ENCODE measurements around the gene PDIA2.

Gene PDIA2

GRCh38 chr16:234468-235305 is 48.3 kb upstream of the PDIA2 start, which contains the start of gene FAM234A (continued):
- TF ChIP-seq ZNF280D (tag by site-specific recombination; IDR thresholded peaks at IDR 0.05), result no peak
- peak; percentile 76 for TF ChIP-seq SP3 (tag by site-specific recombination; IDR thresholded peaks at IDR 0.05)
- no peak for TF ChIP-seq ZNF311 (tag by site-specific recombination; IDR thresholded peaks at IDR 0.05; ENCODE audit: borderline replicate concordance)
- peak; percentile 91 for TF ChIP-seq ZNF629 (tag by site-specific recombination; IDR thresholded peaks at IDR 0.05)
- TF ChIP-seq ZBTB8A (tag by site-specific recombination; IDR thresholded peaks at IDR 0.05), result peak; percentile 64
- TF ChIP-seq GLIS1 (tag by site-specific recombination; IDR thresholded peaks at IDR 0.05), result peak; percentile 77
- TF ChIP-seq ZNF571 (tag by site-specific recombination; IDR thresholded peaks at IDR 0.05), result no peak
- no peak for TF ChIP-seq ZNF148 (tag by site-specific recombination; IDR thresholded peaks at IDR 0.05; ENCODE audit: borderline replicate concordance)
- no peak for TF ChIP-seq ZNF155 (tag by site-specific recombination; IDR thresholded peaks at IDR 0.05)
- TF ChIP-seq GFI1B (tag by site-specific recombination; IDR thresholded peaks at IDR 0.05), result no peak
- TF ChIP-seq MYNN (tag by site-specific recombination; IDR thresholded peaks at IDR 0.05; ENCODE audit: borderline replicate concordance), result peak; percentile 88
- no peak for TF ChIP-seq ZNF549 (tag by site-specific recombination; IDR thresholded peaks at IDR 0.05)
- peak; percentile 61; the same call in 1 of the 2 replicates for TF ChIP-seq ZNF639 (tag by site-specific recombination; IDR thresholded peaks at IDR 0.05)
- TF ChIP-seq HOXA7 (CRISPR knock-in tag; IDR thresholded peaks at IDR 0.05; ENCODE audit: borderline replicate concordance), result no peak
- peak; percentile 91 for TF ChIP-seq ZXDB (tag by site-specific recombination; IDR thresholded peaks at IDR 0.05)
- no peak for TF ChIP-seq ZNF555 (tag by site-specific recombination; conservative IDR thresholded peaks at IDR 0.05)
- TF ChIP-seq ZNF132 (tag by site-specific recombination; IDR thresholded peaks at IDR 0.05; ENCODE audit: borderline replicate concordance), result no peak
- TF ChIP-seq ZNF707 (tag by site-specific recombination; IDR thresholded peaks at IDR 0.05), result no peak
- TF ChIP-seq ZBTB26 (tag by site-specific recombination; optimal IDR thresholded peaks at IDR 0.05), result peak; percentile 91
- peak; percentile 100 for TF ChIP-seq PATZ1 (tag by site-specific recombination; IDR thresholded peaks at IDR 0.05)
- TF ChIP-seq PRDM10 (tag by site-specific recombination; IDR thresholded peaks at IDR 0.05), result peak; percentile 85
- TF ChIP-seq ZSCAN18 (tag by site-specific recombination; IDR thresholded peaks at IDR 0.05), result peak; percentile 68
- peak; percentile 82 for TF ChIP-seq SP7 (tag by site-specific recombination; IDR thresholded peaks at IDR 0.05)

Data from HEK293 (cell line).